MG63 (cell line): ENCODE data around the gene PRAMEF2. TPM values are rescaled to one million over a fixed set of nuclear protein-coding genes. Genes with fewer than 3 reads are reported as not detected.

ENCODE experiments used
- total RNA-seq: library from RNA; depleted of rRNA; stranded (reverse); fragments of >200 nt; shearing (Covaris generic); gene quantifications from 2 replicates; pipeline ENCODE4 v1.2.3, GENCODE V29; 2014; ENCODE audit warnings: low replicate concordance; rRNA removed

The PRAMEF2 gene
- total RNA-seq, 1 experiment from 2014 or later = not detected

Other genes with a start within 250 kb of the PRAMEF2 start
- gene DHRS3, start 238.9 kb upstream of the PRAMEF2 start, total RNA-seq = 229 and 317 TPM in 2 replicates
- not detected in 2 replicates for gene AADACL4, start 213.0 kb upstream of the PRAMEF2 start, total RNA-seq
- not detected in 2 replicates for gene AADACL3, start 141.0 kb upstream of the PRAMEF2 start, total RNA-seq
- not detected in 2 replicates for gene CFAP107, start 110.9 kb upstream of the PRAMEF2 start, total RNA-seq
- gene PRAMEF12, start 83.3 kb upstream of the PRAMEF2 start, total RNA-seq = not detected in 2 replicates
- not detected in 2 replicates for gene PRAMEF1, start 65.7 kb upstream of the PRAMEF2 start, total RNA-seq
- gene PRAMEF11, start 25.7 kb upstream of the PRAMEF2 start, total RNA-seq = not detected in 2 replicates
- gene HNRNPCL1, start 8.4 kb upstream of the PRAMEF2 start, total RNA-seq = not detected in 2 replicates
- gene PRAMEF4, start 29.1 kb downstream of the PRAMEF2 start, total RNA-seq = not detected in 2 replicates
- gene PRAMEF10, start 41.2 kb downstream of the PRAMEF2 start, total RNA-seq = not detected in 2 replicates
- gene PRAMEF7, start 59.5 kb downstream of the PRAMEF2 start, total RNA-seq = not detected in 2 replicates
- gene PRAMEF6, start 90.5 kb downstream of the PRAMEF2 start, total RNA-seq = not detected in 2 replicates
- not detected in 2 replicates for gene PRAMEF27, start 199.5 kb downstream of the PRAMEF2 start, total RNA-seq
- gene HNRNPCL3, start 203.7 kb downstream of the PRAMEF2 start, total RNA-seq = not detected in 2 replicates
- not detected in 2 replicates for gene PRAMEF25, start 213.7 kb downstream of the PRAMEF2 start, total RNA-seq